ENCODE results near the gene PPP1R2.

DNA sequence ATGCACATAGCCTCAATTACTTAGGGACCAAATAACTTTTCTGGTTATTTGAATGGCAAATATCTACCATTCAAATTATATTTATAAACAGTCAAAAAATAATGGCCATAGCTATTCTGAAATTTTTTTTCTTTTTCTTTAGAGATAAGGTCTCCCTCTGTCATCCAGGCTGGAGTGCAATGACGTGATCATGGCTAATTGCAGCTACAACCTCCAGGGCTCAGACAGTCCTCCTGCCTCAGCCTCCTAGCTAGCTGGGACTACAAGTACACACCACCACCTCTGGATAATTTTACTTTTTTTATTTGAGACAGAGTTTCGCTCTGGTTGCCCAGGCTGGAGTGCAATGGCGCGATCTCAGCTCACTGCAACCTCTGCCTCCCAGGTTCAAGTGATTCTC, 16.6 kb downstream of the PPP1R2 start:
- TF ChIP-seq CTCF (IDR thresholded peaks at IDR 0.05 in 2 of 3, conservative IDR thresholded peaks at IDR 0.05 in 1 of 3; ENCODE audit: borderline replicate concordance in 1 of 3, insufficient read depth in 1 of 3, low read depth in 2 of 3, low read length in 2 of 3) (no peak), SIN3A (IDR thresholded peaks at IDR 0.05; ENCODE audit: low read depth) (no peak)

All from HCT116 (cell line).